Measurements from ENCODE around the gene SERPINB13.

DNA sequence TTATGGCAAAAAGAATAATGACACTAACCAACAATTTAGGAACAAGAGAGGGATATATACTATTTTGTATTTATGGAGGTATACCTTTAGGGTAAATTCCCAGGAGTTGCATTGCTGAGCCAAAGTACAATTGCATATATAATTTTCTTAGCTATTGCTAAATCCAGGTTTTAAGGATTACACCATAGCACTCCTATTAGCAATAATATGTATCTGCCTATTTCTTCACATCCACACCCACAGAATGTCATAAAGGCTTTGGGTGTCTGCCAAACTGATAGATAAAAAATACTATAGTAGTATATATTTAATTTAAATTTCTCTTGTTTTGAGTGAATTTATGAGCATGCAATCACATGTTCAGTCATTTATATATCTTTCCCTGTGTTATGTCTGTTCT, 11.5 kb upstream of the SERPINB13 start:
- TF ChIP-seq ZNF274 (IDR thresholded peaks at IDR 0.05; ENCODE audit: low read depth, low read length) (no peak), SUZ12 (IDR thresholded peaks at IDR 0.05; ENCODE audit: extremely low read depth, insufficient read depth, insufficient read length) (no peak)
